ENCODE results near the gene ATP6V1D. TPM values are rescaled to one million over a fixed set of nuclear protein-coding genes. Genes with fewer than 3 reads are reported as not detected.

ATP6V1D gene
- total and polyA plus RNA-seq, 4 experiments from 2014 or later: 26.8 to 57.5 (median 40.1) TPM

DNA sequence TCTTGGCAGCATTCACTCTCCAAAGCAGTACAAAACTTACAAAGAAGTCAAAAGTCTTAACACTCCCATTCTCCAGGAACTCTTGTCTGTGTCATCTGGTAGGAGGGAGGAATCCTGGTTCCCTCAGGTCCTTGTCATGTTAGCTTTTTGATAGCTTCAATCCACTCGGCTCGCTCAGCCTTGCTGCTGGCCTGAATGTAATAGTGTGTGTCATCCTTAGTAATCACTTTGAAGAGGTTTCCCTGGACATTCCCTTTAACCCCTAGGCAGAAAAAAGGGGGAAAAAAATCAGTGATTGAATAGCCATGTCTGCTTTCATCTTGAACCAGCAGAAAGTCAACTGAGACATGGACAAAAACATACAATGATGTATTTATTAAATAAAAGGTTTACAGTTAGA, 27.6 kb upstream of the ATP6V1D start:
- peaks cover 42 to 45% of the 10 kb centered on the region in 2 donors for H3K36me3 Mint-ChIP-seq
- ChIA-PET POLR2A (ENCODE audit: partially characterized antibody) (no interaction called here), CTCF (ENCODE audit: partially characterized antibody) (no interaction called here)
- H3K4me1 Mint-ChIP-seq: peaks cover 5 to 15% (median 9%) of the 10 kb centered on the region in 4 donors
- no peak for DNase-seq
- no peaks in the 10 kb centered on the region for H3K27me3 Mint-ChIP-seq
- H3K4me3 Mint-ChIP-seq: no peak overlapping the region
- no peaks in the 10 kb centered on the region for H3K27me3 ChIP-seq (ENCODE audit: insufficient read depth, low read length)
- no peak overlapping the region for H3K4me3 ChIP-seq (ENCODE audit: low read length in 2 of 2)
- H3K36me3 ChIP-seq (ENCODE audit: insufficient read depth, low read length): peaks cover 17% of the 10 kb centered on the region
- H3K27ac ChIP-seq (ENCODE audit: low read depth, low read length): no peak overlapping the region
- H3K27ac Mint-ChIP-seq: peak overlapping the region in 1 of 7 donors; percentile 31
- H3K9me3 Mint-ChIP-seq: no peaks in the 10 kb centered on the region
- peaks cover 11% of the 10 kb centered on the region for H3K4me1 ChIP-seq (ENCODE audit: insufficient read depth, low read length)
- intact Hi-C loops (cut with micrococcal nuclease): no loop called here
- H3K9me3 ChIP-seq (ENCODE audit: control insufficient read depth in 1 of 2, low read length in 2 of 2): no peaks in the 10 kb centered on the region

- no peak for DNase-seq
- H3K36me3 ChIP-seq (ENCODE audit: insufficient read depth, low read length): peaks cover 33% of the 10 kb centered on the region
Measured at GRCh38 chr14:67385618-67386017, 26.0 kb upstream of the ATP6V1D start.

DNA sequence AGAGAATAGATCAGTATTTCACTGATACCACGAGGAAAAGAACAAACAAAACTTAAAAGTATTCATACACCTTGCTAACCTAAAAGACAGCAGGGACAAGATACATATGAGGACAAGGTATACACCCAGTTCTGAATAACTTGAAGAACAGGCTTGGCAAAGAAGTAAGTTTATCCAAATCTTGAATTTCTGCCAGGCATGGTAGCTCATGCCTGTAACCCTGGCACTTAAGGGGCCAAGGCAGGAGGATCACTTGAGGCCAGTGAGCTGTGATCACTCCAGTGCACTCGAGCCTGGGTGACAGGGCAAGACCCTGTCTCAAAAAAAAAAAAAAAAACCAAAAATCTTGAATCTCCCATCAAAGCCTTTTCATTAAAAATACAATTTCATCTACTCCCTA, 25.5 kb upstream of the ATP6V1D start:
- H3K4me1 Mint-ChIP-seq: peaks cover 0 to under 1% (median 0%) of the 10 kb centered on the region in 4 donors
- no peaks in the 10 kb centered on the region for H3K27me3 ChIP-seq (ENCODE audit: insufficient read depth, low read length)
- POLR2A ChIA-PET (ENCODE audit: partially characterized antibody): interaction anchor here (1.9 kb wide), 1 partner anchor 25 kb away, joined by 7 read pairs; the partner anchor contains the start of genes ATP6V1D and EIF2S1
- H3K9me3 ChIP-seq (ENCODE audit: control insufficient read depth in 1 of 2, low read length in 2 of 2): no peaks in the 10 kb centered on the region
- intact Hi-C loops (cut with micrococcal nuclease): no loop called here
- H3K27ac ChIP-seq (ENCODE audit: low read depth, low read length): no peak overlapping the region
- H3K27ac Mint-ChIP-seq: peak overlapping the region in 1 of 7 donors; percentile 83
- no peak overlapping the region for H3K4me3 ChIP-seq (ENCODE audit: low read length in 2 of 2)
- no peaks in the 10 kb centered on the region for H3K27me3 Mint-ChIP-seq
- no peaks in the 10 kb centered on the region for H3K4me1 ChIP-seq (ENCODE audit: insufficient read depth, low read length)
- CTCF ChIA-PET (ENCODE audit: partially characterized antibody): no interaction called here
- no peak for DNase-seq
- peaks cover 38% of the 10 kb centered on the region for H3K36me3 ChIP-seq (ENCODE audit: insufficient read depth, low read length)
- peaks cover 57 to 63% of the 10 kb centered on the region in 2 donors for H3K36me3 Mint-ChIP-seq
- H3K9me3 Mint-ChIP-seq: no peaks in the 10 kb centered on the region
- no peak overlapping the region for H3K4me3 Mint-ChIP-seq

More at GRCh38 chr14:67385618-67386017, 26.0 kb upstream of the ATP6V1D start:
- peaks cover 52 to 58% of the 10 kb centered on the region in 2 donors for H3K36me3 Mint-ChIP-seq
- no peaks in the 10 kb centered on the region for H3K4me1 ChIP-seq (ENCODE audit: insufficient read depth, low read length)
- no peaks in the 10 kb centered on the region for H3K9me3 ChIP-seq (ENCODE audit: control insufficient read depth in 1 of 2, low read length in 2 of 2)
- peaks cover 0 to 4% (median 1%) of the 10 kb centered on the region in 4 donors for H3K4me1 Mint-ChIP-seq
- H3K9me3 Mint-ChIP-seq: no peaks in the 10 kb centered on the region
- no peaks in the 10 kb centered on the region for H3K27me3 Mint-ChIP-seq
- H3K27me3 ChIP-seq (ENCODE audit: insufficient read depth, low read length): no peaks in the 10 kb centered on the region
- POLR2A ChIA-PET (ENCODE audit: partially characterized antibody): interaction anchor here (1.9 kb wide), 1 partner anchor 26 kb away, joined by 7 read pairs; the partner anchor contains the start of genes ATP6V1D and EIF2S1
- H3K4me3 Mint-ChIP-seq: no peak overlapping the region
- intact Hi-C loops (cut with micrococcal nuclease): no loop called here
- no peak overlapping the region for H3K27ac Mint-ChIP-seq
- CTCF ChIA-PET (ENCODE audit: partially characterized antibody): no interaction called here
- no peak overlapping the region for H3K4me3 ChIP-seq (ENCODE audit: low read length in 2 of 2)
- no peak overlapping the region for H3K27ac ChIP-seq (ENCODE audit: low read depth, low read length)

- Mint-ChIP-seq H3K27ac (peak overlapping the region in 2 of 7 donors; percentile 20 to 67), H3K36me3 (peaks cover 66 to 87% of the 10 kb centered on the region in 2 donors), H3K4me3 (no peak overlapping the region), H3K27me3 (no peaks in the 10 kb centered on the region), H3K9me3 (no peaks in the 10 kb centered on the region), H3K4me1 (peaks cover 6 to 17% (median 7%) of the 10 kb centered on the region in 4 donors)
- no peaks in the 10 kb centered on the region for H3K9me3 ChIP-seq (ENCODE audit: control insufficient read depth in 1 of 2, low read length in 2 of 2)
- intact Hi-C loops (cut with micrococcal nuclease): no loop called here
- H3K36me3 ChIP-seq (ENCODE audit: insufficient read depth, low read length): peaks cover 72% of the 10 kb centered on the region
- H3K4me3 ChIP-seq (ENCODE audit: low read length in 2 of 2): no peak overlapping the region
- POLR2A ChIA-PET (ENCODE audit: partially characterized antibody): interaction anchor here (0.9 kb wide), 1 partner anchor 12 kb away, joined by 4 read pairs; no protein-coding TSS in a partner anchor
- H3K4me1 ChIP-seq (ENCODE audit: insufficient read depth, low read length): no peaks in the 10 kb centered on the region
- H3K27ac ChIP-seq (ENCODE audit: low read depth, low read length): no peak overlapping the region
- no peaks in the 10 kb centered on the region for H3K27me3 ChIP-seq (ENCODE audit: insufficient read depth, low read length)
- CTCF ChIA-PET (ENCODE audit: partially characterized antibody): interaction anchor here (1.2 kb wide), 1 partner anchor 18 kb away, joined by 5 read pairs; the partner anchor contains the start of genes ATP6V1D and EIF2S1
- DNase-seq: no peak
Measured at GRCh38 chr14:67377916-67378315, 18.3 kb upstream of the ATP6V1D start.

DNA sequence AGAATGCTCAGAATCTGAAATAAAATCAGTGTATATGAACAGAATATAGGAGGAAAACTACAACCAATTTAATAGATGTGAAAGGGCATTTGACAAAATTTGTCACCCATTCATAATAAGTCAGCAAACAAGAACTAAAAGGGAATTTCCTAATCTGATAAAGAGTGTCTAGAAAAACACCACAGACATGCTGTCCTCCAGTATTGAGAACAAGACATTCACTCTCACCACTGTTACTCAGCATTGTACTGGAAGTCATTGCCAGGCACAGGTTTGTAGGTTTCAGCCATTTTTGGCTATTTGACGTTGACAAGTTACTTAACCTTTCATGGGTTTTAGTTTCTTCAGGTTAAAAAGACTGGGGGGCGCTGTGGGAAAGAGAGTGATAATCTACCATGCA, 13.7 kb upstream of the ATP6V1D start:
- H3K36me3 ChIP-seq (ENCODE audit: insufficient read depth, low read length): peaks cover 48% of the 10 kb centered on the region
- Mint-ChIP-seq H3K27ac (peak overlapping the region in 3 of 7 donors; percentile 35 to 72 (median 40)), H3K36me3 (peaks cover 39 to 81% of the 10 kb centered on the region in 2 donors), H3K9me3 (no peaks in the 10 kb centered on the region), H3K4me1 (peaks cover 13 to 31% (median 23%) of the 10 kb centered on the region in 4 donors), H3K4me3 (no peak overlapping the region), H3K27me3 (no peaks in the 10 kb centered on the region)
- H3K9me3 ChIP-seq (ENCODE audit: control insufficient read depth in 1 of 2, low read length in 2 of 2): no peaks in the 10 kb centered on the region
- DNase-seq: no peak
- no peaks in the 10 kb centered on the region for H3K27me3 ChIP-seq (ENCODE audit: insufficient read depth, low read length)
- ChIA-PET POLR2A (ENCODE audit: partially characterized antibody) (no interaction called here), CTCF (ENCODE audit: partially characterized antibody) (no interaction called here)
- H3K4me1 ChIP-seq (ENCODE audit: insufficient read depth, low read length): no peaks in the 10 kb centered on the region
- H3K4me3 ChIP-seq (ENCODE audit: low read length in 2 of 2): no peak overlapping the region
- H3K27ac ChIP-seq (ENCODE audit: low read depth, low read length): no peak overlapping the region
- intact Hi-C loops (cut with micrococcal nuclease): no loop called here

- Mint-ChIP-seq H3K4me1 (peaks cover 13 to 34% (median 26%) of the 10 kb centered on the region in 4 donors), H3K36me3 (peaks cover 42 to 80% of the 10 kb centered on the region in 2 donors), H3K9me3 (no peaks in the 10 kb centered on the region), H3K27ac (peak overlapping the region in 5 of 7 donors; percentile 2 to 74 (median 40)), H3K4me3 (peak overlapping the region in 1 of 8 donors; percentile 12), H3K27me3 (no peaks in the 10 kb centered on the region)
- H3K36me3 ChIP-seq (ENCODE audit: insufficient read depth, low read length): peaks cover 52% of the 10 kb centered on the region
- intact Hi-C loops (cut with micrococcal nuclease): no loop called here
- POLR2A ChIA-PET (ENCODE audit: partially characterized antibody): no interaction called here
- no peak for DNase-seq
- no peaks in the 10 kb centered on the region for H3K9me3 ChIP-seq (ENCODE audit: control insufficient read depth in 1 of 2, low read length in 2 of 2)
- H3K4me1 ChIP-seq (ENCODE audit: insufficient read depth, low read length): peaks cover 4% of the 10 kb centered on the region
- no peak overlapping the region for H3K27ac ChIP-seq (ENCODE audit: low read depth, low read length)
- CTCF ChIA-PET (ENCODE audit: partially characterized antibody): no interaction called here
- H3K27me3 ChIP-seq (ENCODE audit: insufficient read depth, low read length): no peaks in the 10 kb centered on the region
- no peak overlapping the region for H3K4me3 ChIP-seq (ENCODE audit: low read length in 2 of 2)
Measured at GRCh38 chr14:67372833-67373232, 13.2 kb upstream of the ATP6V1D start.

- intact Hi-C loops (cut with micrococcal nuclease): no loop called here
- peaks cover 38 to 80% of the 10 kb centered on the region in 2 donors for H3K36me3 Mint-ChIP-seq
Measured at GRCh38 chr14:67371247-67372148, 11.9 kb upstream of the ATP6V1D start.

More at GRCh38 chr14:67371247-67372148, 11.9 kb upstream of the ATP6V1D start:
- ChIA-PET POLR2A (ENCODE audit: partially characterized antibody) (no interaction called here), CTCF (ENCODE audit: partially characterized antibody) (no interaction called here)
- H3K4me3 Mint-ChIP-seq: no peak overlapping the region
- Histone ChIP-seq H3K36me3 (ENCODE audit: insufficient read depth, low read length) (peaks cover 51% of the 10 kb centered on the region), H3K27me3 (ENCODE audit: insufficient read depth, low read length) (no peaks in the 10 kb centered on the region), H3K27ac (ENCODE audit: low read depth, low read length) (no peak overlapping the region), H3K4me1 (ENCODE audit: insufficient read depth, low read length) (peaks cover 7% of the 10 kb centered on the region), H3K9me3 (ENCODE audit: control insufficient read depth in 1 of 2, low read length in 2 of 2) (no peaks in the 10 kb centered on the region), H3K4me3 (ENCODE audit: low read length in 2 of 2) (no peak overlapping the region)
- no peak for DNase-seq
- no peaks in the 10 kb centered on the region for H3K27me3 Mint-ChIP-seq
- H3K27ac Mint-ChIP-seq: peak overlapping the region in 4 of 7 donors; percentile 22 to 69 (median 27)
- no peaks in the 10 kb centered on the region for H3K9me3 Mint-ChIP-seq
- H3K4me1 Mint-ChIP-seq: peaks cover 19 to 42% (median 33%) of the 10 kb centered on the region in 4 donors
